GM23338 (cell line): ENCODE data around the gene ATP8A1. TPM values are rescaled to one million over a fixed set of nuclear protein-coding genes. Genes with fewer than 3 reads are reported as not detected.

Experiments used
- ATAC-seq: fragments of 200-7000 bp; cut with Tn5 transposase; 3 replicates; pipeline ENCODE4 v1.9.1; 2020
- DNase-seq: peaks from one replicate; pipeline ENCODE4 v3.0.0-alpha.2; 2015; ENCODE audit warnings: low spot score
- H2AFZ ChIP-seq: fragments of 200-600 bp; sonication (generic); 2 replicates; pipeline ENCODE4 v1.8.0; 2016; ENCODE audit warnings: antibody characterized with exemption, mild to moderate bottlenecking, moderate library complexity
- H3F3A ChIP-seq: fragments of 200-600 bp; sonication (generic); replicated peaks from 2 replicates; pipeline ENCODE4 v1.8.0; 2017; ENCODE audit warnings: antibody characterized with exemption, mixed run types, low read depth
- H3K27ac ChIP-seq: fragments of 200-600 bp; sonication (generic); 2 replicates; pipeline ENCODE4 v1.6.1; 2016; ENCODE audit warnings: low read depth
- H3K27me3 ChIP-seq: fragments of 200-600 bp; sonication (generic); 2 replicates; pipeline ENCODE4 v1.8.0; 2016; ENCODE audit warnings: mild to moderate bottlenecking, mixed run types, moderate library complexity; ENCODE audit not compliant: insufficient read depth
- H3K36me3 ChIP-seq: fragments of 200-600 bp; sonication (generic); 2 replicates; pipeline ENCODE4 v1.8.0; 2016; ENCODE audit warnings: mild to moderate bottlenecking; ENCODE audit not compliant: insufficient read depth
- H3K4me1 ChIP-seq: fragments of 200-600 bp; sonication (generic); 2 replicates; pipeline ENCODE4 v1.8.0; 2016; ENCODE audit warnings: mild to moderate bottlenecking, moderate library complexity; ENCODE audit not compliant: insufficient read depth
- H3K4me2 ChIP-seq: fragments of 200-600 bp; sonication (generic); 2 replicates; pipeline ENCODE4 v1.7.1; 2017; ENCODE audit warnings: mixed run types
- H3K4me3 ChIP-seq: fragments of 200-600 bp; sonication (generic); 2 replicates; pipeline ENCODE4 v1.6.1; 2016; ENCODE audit warnings: mixed run types
- H3K79me2 ChIP-seq: fragments of 200-600 bp; sonication (generic); replicated peaks from 2 replicates; pipeline ENCODE4 v1.8.0; 2017; ENCODE audit warnings: mild to moderate bottlenecking; ENCODE audit not compliant: insufficient read depth
- H3K9me2 ChIP-seq: fragments of 200-600 bp; sonication (generic); 2 replicates; pipeline ENCODE4 v1.8.0; 2017; ENCODE audit not compliant: insufficient read depth
- H4K20me1 ChIP-seq: fragments of 200-600 bp; sonication (generic); replicated peaks from 2 replicates; pipeline ENCODE4 v1.8.0; 2017; ENCODE audit warnings: mild to moderate bottlenecking; ENCODE audit not compliant: insufficient read depth
- H3K27ac Mint-ChIP-seq: 2 replicates; pipeline ENCODE4 v1.8.0; 2020; ENCODE audit warnings: inconsistent platforms, mild to moderate bottlenecking, moderate library complexity, mixed read lengths
- H3K27me3 Mint-ChIP-seq: 3 replicates; pipeline ENCODE4 v1.8.0; 2022; ENCODE audit warnings: low read depth, mild to moderate bottlenecking, moderate library complexity, mixed read lengths, inconsistent platforms; ENCODE audit not compliant: insufficient read depth, poor library complexity
- H3K36me3 Mint-ChIP-seq: 3 replicates; pipeline ENCODE4 v1.8.0; 2021; ENCODE audit warnings: low read depth, mild to moderate bottlenecking, inconsistent platforms, moderate library complexity, mixed read lengths
- H3K4me1 Mint-ChIP-seq: 3 replicates; pipeline ENCODE4 v1.8.0; 2020; ENCODE audit warnings: mild to moderate bottlenecking, inconsistent platforms, mixed read lengths
- H3K4me3 Mint-ChIP-seq: 3 replicates; pipeline ENCODE4 v1.8.0; 2021; ENCODE audit warnings: moderate library complexity, mild to moderate bottlenecking, inconsistent platforms, mixed read lengths
- H3K9me3 Mint-ChIP-seq: 3 replicates; pipeline ENCODE4 v1.8.0; 2020; ENCODE audit warnings: moderate library complexity, mild to moderate bottlenecking, inconsistent platforms, mixed read lengths
- CREB1 ChIP-seq: fragments of 250-450 bp; sonication (Bioruptor Pico); IDR thresholded peaks from 2 replicates; pipeline ENCODE4 v1.5.0; 2020; ENCODE audit warnings: low read depth, mild to moderate bottlenecking, moderate library complexity
- EZH2 ChIP-seq: fragments of 200-600 bp; sonication (generic); IDR thresholded peaks from one replicate; pipeline ENCODE4 v1.8.0; 2017; ENCODE audit warnings: antibody characterized with exemption, mild to moderate bottlenecking, low read depth; ENCODE audit not compliant: unreplicated experiment
- ZNF114 ChIP-seq: fragments of 250-450 bp; sonication (Bioruptor Pico); IDR thresholded peaks from 2 replicates; pipeline ENCODE4 v1.5.0; 2020; ENCODE audit warnings: mild to moderate bottlenecking, moderate library complexity
- ZNF462 ChIP-seq: fragments of 250-450 bp; sonication (Bioruptor Pico); IDR thresholded peaks from 2 replicates; pipeline ENCODE4 v1.5.0; 2020; ENCODE audit warnings: mild to moderate bottlenecking, moderate library complexity
- polyA plus RNA-seq: library from polyadenylated mRNA; unstranded; fragments of >200 nt; fragmentation: Nextera tagmentation; extraction: Ambion mirVana; gene quantifications from 2 replicates; pipeline ENCODE4 v1.2.1, GENCODE V29; 2016
- total RNA-seq: library from RNA; depleted of rRNA; stranded (reverse); fragments of >200 nt; shearing (Covaris generic); gene quantifications from 2 replicates; pipeline ENCODE4 v1.2.3, GENCODE V29; 2014

The ATP8A1 gene
- total and polyA plus RNA-seq, 2 experiments from 2014 or later = 6.8 to 66.3 TPM

- Mint-ChIP-seq H3K27me3 (peaks cover 2% of the 10 kb centered on the region), H3K27ac (no peak overlapping the region), H3K4me3 (no peak overlapping the region), H3K4me1 (peaks cover 47% of the 10 kb centered on the region), H3K36me3 (peaks cover 7% of the 10 kb centered on the region; the same call in 2 of the 3 replicates), H3K9me3 (no peaks in the 10 kb centered on the region)
- TF ChIP-seq ZNF114 (CRISPR knock-in tag) (no peak), EZH2 (no peak), ZNF462 (CRISPR knock-in tag) (no peak)
- H3K4me3 ChIP-seq = no peak overlapping the region
- peaks cover 12% of the 10 kb centered on the region for H3K27me3 ChIP-seq
- H3F3A ChIP-seq = no peaks in the 10 kb centered on the region
- H3K4me2 ChIP-seq = no peak overlapping the region
- H3K36me3 ChIP-seq = no peaks in the 10 kb centered on the region; the same call in 1 of the 2 replicates
- no peak overlapping the region for H3K27ac ChIP-seq
- DNase-seq = no peak
- H4K20me1 ChIP-seq = no peaks in the 10 kb centered on the region
- H2AFZ ChIP-seq = no peak overlapping the region
- H3K4me1 ChIP-seq = peaks cover 44% of the 10 kb centered on the region
- H3K79me2 ChIP-seq = no peaks in the 10 kb centered on the region
- no peak for ATAC-seq
- no peaks in the 10 kb centered on the region for H3K9me2 ChIP-seq
Measured at GRCh38 chr4:42510225-42510624, 146.7 kb downstream of the ATP8A1 start.

DNA sequence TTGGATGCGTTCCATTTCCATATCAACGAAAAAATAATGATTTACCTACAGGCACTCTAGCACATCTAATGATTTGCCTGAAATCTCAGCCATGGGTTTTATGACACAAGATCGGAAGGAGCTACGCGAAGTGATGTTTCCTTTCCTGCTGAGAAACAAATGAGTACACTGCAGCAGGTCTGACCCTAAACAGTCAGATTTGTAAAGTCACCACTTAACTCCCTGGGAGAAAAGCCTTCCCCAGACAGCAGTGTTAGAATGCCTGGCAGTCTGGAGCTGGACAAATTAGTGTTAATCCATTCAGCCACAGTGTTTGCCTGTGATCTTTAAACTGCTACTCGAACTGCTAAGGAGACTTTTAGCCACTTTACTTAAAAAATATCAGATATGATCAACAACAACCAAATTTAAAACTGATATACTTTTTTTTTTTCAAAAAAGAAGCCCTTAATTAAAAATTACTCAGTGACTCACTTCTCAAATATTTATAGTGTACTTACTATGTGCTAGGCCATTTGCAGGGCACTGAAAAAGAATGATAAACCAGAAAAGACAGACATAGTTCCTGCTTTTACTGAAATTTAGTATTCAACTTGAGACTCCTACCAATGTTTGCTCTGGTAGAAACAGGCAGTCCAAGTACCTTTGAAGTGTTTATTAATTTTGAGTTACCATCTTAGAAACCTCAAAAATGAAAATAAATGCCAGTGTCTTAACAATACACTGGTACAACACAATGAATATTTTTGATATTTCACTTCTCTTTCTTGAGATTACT is 155.1 kb downstream of the ATP8A1 start:
- H3F3A ChIP-seq = no peaks in the 10 kb centered on the region
- Mint-ChIP-seq H3K27me3 (peaks cover 4% of the 10 kb centered on the region), H3K4me1 (peaks cover 28% of the 10 kb centered on the region), H3K27ac (peak overlapping the region; percentile 54; the same call in 1 of the 2 replicates), H3K9me3 (no peaks in the 10 kb centered on the region), H3K36me3 (peaks cover 6% of the 10 kb centered on the region; the same call in 2 of the 3 replicates), H3K4me3 (0 out of 3 replicates have a peak overlapping the region, but pooled peaks have one; percentile 3)
- no peak overlapping the region for H3K4me3 ChIP-seq
- no peak overlapping the region for H3K4me2 ChIP-seq
- no peaks in the 10 kb centered on the region for H4K20me1 ChIP-seq
- H3K9me2 ChIP-seq = no peaks in the 10 kb centered on the region
- H3K36me3 ChIP-seq = no peaks in the 10 kb centered on the region; the same call in 1 of the 2 replicates
- H3K27ac ChIP-seq = no peak overlapping the region
- H2AFZ ChIP-seq = no peak overlapping the region
- H3K79me2 ChIP-seq = no peaks in the 10 kb centered on the region
- peaks cover 22% of the 10 kb centered on the region for H3K4me1 ChIP-seq
- DNase-seq (peak; percentile 39), ATAC-seq (peak; percentile 90)
- H3K27me3 ChIP-seq = no peaks in the 10 kb centered on the region
- TF ChIP-seq ZNF462 (CRISPR knock-in tag) (no peak), CREB1 (CRISPR knock-in tag) (no peak), ZNF114 (CRISPR knock-in tag) (no peak)
